ENCODE measurements around the gene PLEKHG4B.

Gene PLEKHG4B

DNA sequence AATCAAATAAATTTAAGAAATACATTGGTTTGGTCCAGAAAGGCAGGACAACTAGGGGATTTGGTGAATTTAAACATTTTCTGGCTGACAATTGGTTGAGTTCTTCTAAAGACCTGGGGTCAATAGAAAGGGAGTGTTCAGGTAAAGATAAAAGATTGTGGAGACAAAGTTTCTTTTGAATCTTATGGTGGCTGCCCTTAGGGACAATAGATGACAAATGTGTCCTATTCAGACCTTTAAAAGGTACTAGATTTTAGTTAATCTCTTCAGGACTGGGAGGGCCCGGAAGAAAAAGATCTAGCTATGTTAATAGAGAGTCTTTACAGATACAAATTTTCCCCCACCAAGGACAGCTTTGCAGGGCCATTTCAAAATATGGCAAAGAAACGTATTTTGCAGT lies 35.9 kb downstream of the PLEKHG4B start:
- Histone ChIP-seq H3K4me3 (ENCODE audit: low read length) (no peak overlapping the region), H3K27ac (ENCODE audit: low read length) (no peak overlapping the region), H3K27me3 (ENCODE audit: control insufficient read depth, insufficient read depth, low read length) (no peaks in the 10 kb centered on the region), H3K9ac (ENCODE audit: low read length) (no peak overlapping the region), H3K4me1 (ENCODE audit: control insufficient read depth, low read depth, low read length) (peaks cover 45% of the 10 kb centered on the region), H3K9me3 (ENCODE audit: control insufficient read depth, low read depth, low read length) (peaks cover 12% of the 10 kb centered on the region), H3K36me3 (ENCODE audit: control insufficient read depth, low read depth, low read length) (peaks cover 16% of the 10 kb centered on the region)

DNA sequence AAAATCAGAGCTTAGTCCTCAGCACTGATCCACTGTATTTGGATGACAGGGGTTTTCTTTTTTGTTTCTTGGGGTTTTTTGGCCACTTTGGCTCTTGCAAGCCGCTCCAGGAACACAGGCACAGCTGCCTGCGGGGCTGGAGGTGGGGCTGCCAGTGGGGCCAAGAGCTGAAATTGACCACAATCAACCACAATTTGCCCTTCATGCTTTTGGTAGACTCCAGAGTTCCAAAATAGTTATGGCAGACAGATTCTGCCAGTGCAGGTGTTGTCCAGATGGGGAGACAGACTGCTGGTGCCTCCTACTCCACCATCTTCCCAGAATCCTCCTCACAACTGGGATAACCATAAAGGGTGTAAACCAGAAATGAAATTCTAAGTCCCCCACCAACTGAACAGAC lies 36.5 kb downstream of the PLEKHG4B start:
- Histone ChIP-seq H3K4me3 (ENCODE audit: low read length) (no peak overlapping the region), H3K9me3 (ENCODE audit: control insufficient read depth, low read depth, low read length) (peaks cover 12% of the 10 kb centered on the region), H3K9ac (ENCODE audit: low read length) (no peak overlapping the region), H3K36me3 (ENCODE audit: control insufficient read depth, low read depth, low read length) (peaks cover 15% of the 10 kb centered on the region), H3K4me1 (ENCODE audit: control insufficient read depth, low read depth, low read length) (peaks cover 45% of the 10 kb centered on the region), H3K27me3 (ENCODE audit: control insufficient read depth, insufficient read depth, low read length) (no peaks in the 10 kb centered on the region), H3K27ac (ENCODE audit: low read length) (no peak overlapping the region)

DNA sequence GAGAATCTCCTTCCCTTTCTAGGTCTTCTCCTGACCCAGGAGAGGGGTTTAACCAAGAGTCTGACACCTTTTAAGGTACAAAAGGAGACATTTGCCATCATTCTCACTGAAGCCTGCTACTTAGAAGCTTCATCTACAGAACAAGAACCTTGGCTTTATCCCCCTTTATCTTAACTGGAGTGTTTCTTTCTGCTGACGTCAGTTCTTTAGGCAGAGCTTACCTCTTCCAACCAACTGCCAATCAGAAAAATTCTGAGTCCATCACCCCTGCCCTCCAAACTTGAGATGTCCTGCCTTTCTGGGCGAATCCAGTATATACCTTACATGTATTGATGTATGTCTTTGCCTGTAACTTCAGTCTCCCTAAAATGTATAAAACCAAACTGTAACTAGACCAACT lies 37.2 kb downstream of the PLEKHG4B start:
- H3K27me3 ChIP-seq (ENCODE audit: control insufficient read depth, insufficient read depth, low read length): no peaks in the 10 kb centered on the region
- no peak overlapping the region for H3K4me3 ChIP-seq (ENCODE audit: low read length)
- peaks cover 45% of the 10 kb centered on the region for H3K4me1 ChIP-seq (ENCODE audit: control insufficient read depth, low read depth, low read length)
- no peak overlapping the region for H3K27ac ChIP-seq (ENCODE audit: low read length)
- H3K36me3 ChIP-seq (ENCODE audit: control insufficient read depth, low read depth, low read length): peaks cover 15% of the 10 kb centered on the region
- no peak overlapping the region for H3K9ac ChIP-seq (ENCODE audit: low read length)
- H3K9me3 ChIP-seq (ENCODE audit: control insufficient read depth, low read depth, low read length): peaks cover 8% of the 10 kb centered on the region

DNA sequence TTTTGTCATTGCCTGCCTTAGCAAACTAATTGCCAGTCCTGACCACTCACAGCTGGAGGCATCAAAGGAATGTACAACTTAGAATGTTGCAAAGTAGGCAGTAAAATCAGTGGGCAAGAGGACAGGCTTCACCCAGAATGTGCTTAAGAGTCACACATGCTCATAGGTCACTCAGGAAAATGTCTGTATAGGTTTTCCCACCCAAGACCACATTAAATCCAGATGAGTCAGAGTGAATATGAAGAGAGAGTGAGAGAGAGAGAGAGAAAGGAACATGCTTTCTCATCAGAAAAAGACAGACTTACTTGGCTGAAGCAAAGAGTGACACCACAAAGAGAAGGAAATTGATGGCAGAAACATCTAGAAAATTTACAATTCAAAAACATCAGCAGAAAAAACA lies 37.9 kb downstream of the PLEKHG4B start:
- Histone ChIP-seq H3K4me3 (ENCODE audit: low read length) (no peak overlapping the region), H3K4me1 (ENCODE audit: control insufficient read depth, low read depth, low read length) (peaks cover 45% of the 10 kb centered on the region), H3K9me3 (ENCODE audit: control insufficient read depth, low read depth, low read length) (peaks cover 8% of the 10 kb centered on the region), H3K36me3 (ENCODE audit: control insufficient read depth, low read depth, low read length) (peaks cover 15% of the 10 kb centered on the region), H3K27ac (ENCODE audit: low read length) (no peak overlapping the region), H3K9ac (ENCODE audit: low read length) (no peak overlapping the region), H3K27me3 (ENCODE audit: control insufficient read depth, insufficient read depth, low read length) (no peaks in the 10 kb centered on the region)

DNA sequence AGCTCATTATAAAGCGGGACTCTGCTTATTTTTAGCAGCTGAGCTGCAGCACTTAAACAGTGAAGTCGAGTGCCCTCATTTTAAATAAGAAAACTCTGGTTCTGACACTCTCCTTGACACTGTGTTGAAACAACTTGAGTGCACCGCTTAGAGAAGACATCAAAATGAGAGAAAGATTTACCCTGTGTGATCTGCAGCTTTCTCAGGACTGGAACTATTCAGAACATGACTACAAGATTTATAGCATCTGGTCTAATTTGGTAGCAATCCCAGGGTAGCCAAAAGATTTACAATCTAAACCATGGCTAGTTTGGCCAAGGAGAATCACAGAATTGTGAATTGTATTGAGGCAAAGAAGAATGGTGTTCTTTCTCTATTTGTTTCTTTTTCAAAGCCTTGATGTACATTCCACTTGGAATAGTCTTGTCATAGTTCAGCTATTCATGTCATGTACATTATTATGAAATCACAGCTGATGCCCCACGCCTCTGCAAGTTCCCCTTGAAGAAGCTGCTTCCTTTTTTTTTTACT lies 38.7 kb downstream of the PLEKHG4B start:
- Histone ChIP-seq H3K9ac (ENCODE audit: low read length) (no peak overlapping the region), H3K36me3 (ENCODE audit: control insufficient read depth, low read depth, low read length) (peaks cover 15% of the 10 kb centered on the region), H3K4me1 (ENCODE audit: control insufficient read depth, low read depth, low read length) (peaks cover 42% of the 10 kb centered on the region), H3K4me3 (ENCODE audit: low read length) (no peak overlapping the region), H3K9me3 (ENCODE audit: control insufficient read depth, low read depth, low read length) (peaks cover 8% of the 10 kb centered on the region), H3K27ac (ENCODE audit: low read length) (no peak overlapping the region), H3K27me3 (ENCODE audit: control insufficient read depth, insufficient read depth, low read length) (no peaks in the 10 kb centered on the region)

DNA sequence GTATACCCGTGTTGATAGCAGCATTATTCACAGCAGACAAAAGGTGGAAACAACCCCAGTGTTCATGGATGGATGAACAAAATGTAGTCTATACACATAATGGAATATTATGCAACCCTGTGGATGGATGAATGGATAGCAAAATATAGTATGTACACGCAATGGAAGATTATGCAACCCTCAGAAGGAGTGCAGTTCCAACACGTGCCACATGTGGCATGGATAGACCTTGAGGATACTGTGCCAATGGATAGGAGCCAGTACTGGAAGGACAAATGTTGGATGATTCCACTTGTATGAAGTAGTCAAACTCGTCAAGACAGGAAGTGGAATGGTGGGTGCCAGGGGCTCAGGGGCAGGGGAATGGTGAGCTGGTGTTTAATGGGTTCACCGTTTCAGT lies 44.9 kb downstream of the PLEKHG4B start:
- Histone ChIP-seq H3K4me1 (ENCODE audit: control insufficient read depth, low read depth, low read length) (peaks cover 9% of the 10 kb centered on the region), H3K9ac (ENCODE audit: low read length) (no peak overlapping the region), H3K27me3 (ENCODE audit: control insufficient read depth, insufficient read depth, low read length) (no peaks in the 10 kb centered on the region), H3K36me3 (ENCODE audit: control insufficient read depth, low read depth, low read length) (peaks cover 3% of the 10 kb centered on the region), H3K9me3 (ENCODE audit: control insufficient read depth, low read depth, low read length) (no peaks in the 10 kb centered on the region), H3K4me3 (ENCODE audit: low read length) (no peak overlapping the region), H3K27ac (ENCODE audit: low read length) (no peak overlapping the region)

DNA sequence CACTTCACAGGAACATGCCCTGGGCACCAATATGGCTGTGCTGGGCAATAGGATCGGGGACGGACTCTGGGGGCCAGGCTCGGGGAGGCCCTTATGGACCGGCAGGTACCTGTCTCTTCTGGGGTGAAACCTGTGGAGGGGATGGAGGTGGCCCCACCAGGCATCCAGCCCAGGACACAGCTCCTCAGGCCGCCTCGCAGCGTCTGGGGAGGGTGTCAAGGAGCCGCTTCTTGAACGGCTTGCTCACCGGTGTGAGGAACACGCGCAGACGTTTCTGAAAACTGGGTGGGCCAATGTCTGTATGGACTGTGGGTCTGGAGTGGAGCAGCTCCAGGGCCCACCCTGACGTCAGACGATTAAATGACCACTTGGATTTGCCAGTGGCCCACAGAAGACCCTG lies 45.8 kb downstream of the PLEKHG4B start:
- H3K36me3 ChIP-seq (ENCODE audit: control insufficient read depth, low read depth, low read length): peaks cover 10% of the 10 kb centered on the region
- peaks cover 3% of the 10 kb centered on the region for H3K4me1 ChIP-seq (ENCODE audit: control insufficient read depth, low read depth, low read length)
- no peaks in the 10 kb centered on the region for H3K9me3 ChIP-seq (ENCODE audit: control insufficient read depth, low read depth, low read length)
- no peak overlapping the region for H3K9ac ChIP-seq (ENCODE audit: low read length)
- no peaks in the 10 kb centered on the region for H3K27me3 ChIP-seq (ENCODE audit: control insufficient read depth, insufficient read depth, low read length)
- no peak overlapping the region for H3K27ac ChIP-seq (ENCODE audit: low read length)
- H3K4me3 ChIP-seq (ENCODE audit: low read length): no peak overlapping the region

DNA sequence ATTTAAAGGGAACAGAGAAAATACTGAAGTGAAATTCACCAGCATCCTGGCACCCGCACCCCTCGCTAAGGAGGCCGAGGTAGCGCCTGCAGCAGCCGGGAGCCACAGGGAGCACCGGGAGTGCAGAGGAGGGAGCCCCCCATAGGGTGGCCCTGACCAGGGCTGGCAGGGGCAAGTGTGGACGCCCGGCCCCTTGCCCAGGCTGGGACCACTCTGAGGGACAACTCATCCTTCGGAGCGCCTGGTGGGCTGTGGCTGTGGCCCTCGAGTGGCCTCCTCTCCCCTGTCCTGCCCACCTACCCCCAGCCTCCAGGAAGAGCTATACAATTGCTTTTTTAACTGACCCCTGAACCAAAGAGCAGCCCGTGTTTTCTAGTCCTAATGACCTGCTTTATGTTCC lies 47.0 kb downstream of the PLEKHG4B start:
- H3K27ac ChIP-seq (ENCODE audit: low read length): no peak overlapping the region
- no peaks in the 10 kb centered on the region for H3K27me3 ChIP-seq (ENCODE audit: control insufficient read depth, insufficient read depth, low read length)

DNA sequence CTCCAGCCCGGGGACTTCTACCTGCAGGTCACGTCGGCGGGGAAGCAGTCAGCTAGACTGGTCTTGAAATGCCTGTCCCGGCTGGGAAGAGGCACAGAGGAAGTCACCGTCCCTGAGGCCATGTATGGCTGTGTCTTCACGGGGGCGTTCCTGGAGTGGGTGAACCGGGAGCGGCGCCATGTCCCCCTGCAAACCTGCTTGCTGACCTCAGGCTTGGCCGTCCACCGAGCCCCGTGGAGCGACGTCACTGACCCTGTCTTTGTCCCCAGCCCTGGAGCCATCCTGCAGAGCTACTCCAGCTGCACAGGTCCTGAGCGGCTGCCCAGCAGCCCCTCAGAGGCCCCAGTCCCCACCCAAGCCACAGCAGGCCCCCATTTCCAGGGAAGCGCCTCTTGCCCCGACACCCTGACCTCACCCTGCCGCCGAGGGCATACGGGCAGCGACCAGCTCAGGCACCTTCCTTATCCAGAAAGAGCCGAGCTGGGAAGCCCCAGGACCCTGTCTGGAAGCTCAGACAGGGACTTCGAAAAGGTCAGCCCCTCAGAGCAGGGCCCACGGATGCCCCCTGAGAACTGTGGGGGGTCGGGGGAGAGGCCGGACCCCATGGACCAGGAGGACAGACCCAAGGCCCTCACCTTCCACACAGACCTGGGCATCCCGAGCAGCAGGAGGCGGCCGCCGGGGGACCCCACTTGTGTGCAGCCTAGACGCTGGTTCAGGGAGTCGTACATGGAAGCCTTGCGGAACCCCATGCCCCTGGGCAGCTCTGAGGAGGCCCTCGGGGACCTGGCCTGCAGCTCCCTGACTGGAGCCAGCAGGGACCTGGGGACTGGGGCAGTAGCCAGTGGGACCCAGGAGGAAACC lies 47.8 kb downstream of the PLEKHG4B start:
- Histone ChIP-seq H3K36me3 (ENCODE audit: control insufficient read depth, low read depth, low read length) (peaks cover 25% of the 10 kb centered on the region), H3K4me3 (ENCODE audit: low read length) (no peak overlapping the region), H3K9ac (ENCODE audit: low read length) (no peak overlapping the region), H3K27ac (ENCODE audit: low read length) (no peak overlapping the region), H3K9me3 (ENCODE audit: control insufficient read depth, low read depth, low read length) (no peaks in the 10 kb centered on the region), H3K27me3 (ENCODE audit: control insufficient read depth, insufficient read depth, low read length) (no peaks in the 10 kb centered on the region), H3K4me1 (ENCODE audit: control insufficient read depth, low read depth, low read length) (peaks cover 3% of the 10 kb centered on the region)

More for the DNA sequence above, 47.0 kb downstream of the PLEKHG4B start:
- Histone ChIP-seq H3K9me3 (ENCODE audit: control insufficient read depth, low read depth, low read length) (no peaks in the 10 kb centered on the region), H3K36me3 (ENCODE audit: control insufficient read depth, low read depth, low read length) (peaks cover 20% of the 10 kb centered on the region), H3K9ac (ENCODE audit: low read length) (no peak overlapping the region), H3K4me1 (ENCODE audit: control insufficient read depth, low read depth, low read length) (peaks cover 3% of the 10 kb centered on the region), H3K4me3 (ENCODE audit: low read length) (no peak overlapping the region)

DNA sequence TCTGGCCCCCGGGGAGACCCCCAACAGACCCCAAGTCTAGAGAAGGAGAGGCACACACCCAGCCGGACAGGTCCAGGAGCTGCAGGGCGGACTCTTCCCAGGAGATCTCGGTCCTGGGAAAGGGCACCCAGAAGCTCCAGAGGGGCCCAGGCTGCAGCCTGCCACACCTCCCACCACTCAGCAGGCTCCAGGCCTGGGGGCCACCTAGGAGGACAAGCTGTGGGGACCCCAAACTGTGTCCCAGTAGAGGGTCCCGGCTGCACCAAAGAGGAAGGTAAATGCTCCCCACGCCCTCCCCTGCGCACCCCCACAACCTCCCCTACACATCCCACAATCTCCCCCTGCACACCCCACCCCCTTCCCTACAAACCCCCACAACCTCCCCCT lies 48.5 kb downstream of the PLEKHG4B start:
- H3K4me1 ChIP-seq (ENCODE audit: control insufficient read depth, low read depth, low read length): peaks cover 3% of the 10 kb centered on the region
- peaks cover 25% of the 10 kb centered on the region for H3K36me3 ChIP-seq (ENCODE audit: control insufficient read depth, low read depth, low read length)
- H3K9me3 ChIP-seq (ENCODE audit: control insufficient read depth, low read depth, low read length): no peaks in the 10 kb centered on the region
- no peak overlapping the region for H3K4me3 ChIP-seq (ENCODE audit: low read length)
- H3K27me3 ChIP-seq (ENCODE audit: control insufficient read depth, insufficient read depth, low read length): no peaks in the 10 kb centered on the region
- H3K27ac ChIP-seq (ENCODE audit: low read length): no peak overlapping the region
- H3K9ac ChIP-seq (ENCODE audit: low read length): no peak overlapping the region

DNA sequence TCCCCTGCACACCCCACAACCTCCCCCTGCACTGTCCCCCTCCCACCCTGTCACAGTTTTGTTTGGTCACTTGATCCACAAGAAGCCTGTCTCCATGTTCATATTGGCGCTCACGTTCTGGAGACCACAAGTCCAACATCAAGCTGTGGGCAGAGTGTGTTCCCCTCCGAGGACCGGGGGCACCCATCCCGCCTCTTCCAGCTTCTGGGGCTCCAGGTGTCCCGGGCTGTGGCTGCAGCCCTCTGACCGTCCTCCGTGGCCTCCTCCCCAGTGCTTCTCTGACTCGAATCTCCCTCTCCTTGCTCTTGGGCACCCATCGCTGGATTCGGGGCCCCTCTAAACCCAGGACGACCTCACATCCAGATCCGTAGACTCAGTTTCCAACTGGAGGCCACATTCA lies 49.2 kb downstream of the PLEKHG4B start:
- no peaks in the 10 kb centered on the region for H3K9me3 ChIP-seq (ENCODE audit: control insufficient read depth, low read depth, low read length)
- H3K27ac ChIP-seq (ENCODE audit: low read length): no peak overlapping the region
- no peak overlapping the region for H3K4me3 ChIP-seq (ENCODE audit: low read length)
- H3K36me3 ChIP-seq (ENCODE audit: control insufficient read depth, low read depth, low read length): peaks cover 25% of the 10 kb centered on the region
- H3K27me3 ChIP-seq (ENCODE audit: control insufficient read depth, insufficient read depth, low read length): no peaks in the 10 kb centered on the region
- peaks cover 3% of the 10 kb centered on the region for H3K4me1 ChIP-seq (ENCODE audit: control insufficient read depth, low read depth, low read length)
- no peak overlapping the region for H3K9ac ChIP-seq (ENCODE audit: low read length)

DNA sequence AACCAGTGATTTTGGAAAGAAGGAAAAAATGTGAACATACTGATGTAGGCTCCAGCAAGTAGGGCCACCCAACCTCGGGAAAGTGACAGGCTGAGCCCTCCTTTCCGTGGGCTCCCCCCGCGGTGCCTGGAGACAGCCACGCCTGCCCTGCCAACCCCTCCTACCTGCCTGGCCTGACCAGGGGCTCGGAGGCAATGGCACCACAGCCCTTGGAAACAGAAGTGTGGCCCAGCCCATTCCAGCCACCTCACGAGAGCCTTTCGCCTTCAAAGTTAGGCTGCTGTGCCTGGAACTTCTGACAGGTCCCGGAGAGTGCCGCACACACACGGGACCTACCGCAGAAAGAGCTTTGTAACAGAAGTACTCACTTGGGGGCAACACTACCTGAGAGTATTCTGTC lies 49.8 kb downstream of the PLEKHG4B start:
- no peaks in the 10 kb centered on the region for H3K9me3 ChIP-seq (ENCODE audit: control insufficient read depth, low read depth, low read length)
- H3K36me3 ChIP-seq (ENCODE audit: control insufficient read depth, low read depth, low read length): peaks cover 26% of the 10 kb centered on the region
- H3K9ac ChIP-seq (ENCODE audit: low read length): no peak overlapping the region

More for the DNA sequence above, 49.8 kb downstream of the PLEKHG4B start:
- Histone ChIP-seq H3K27ac (ENCODE audit: low read length) (no peak overlapping the region), H3K27me3 (ENCODE audit: control insufficient read depth, insufficient read depth, low read length) (no peaks in the 10 kb centered on the region), H3K4me3 (ENCODE audit: low read length) (no peak overlapping the region), H3K4me1 (ENCODE audit: control insufficient read depth, low read depth, low read length) (peaks cover 3% of the 10 kb centered on the region)
